Hippocampal formation (tissue), 2 donors: ENCODE measurements around the gene TMEM218.

Experiments used
- DNase-seq, 2 donors: peaks; one replicate each; lab custom pipeline; 2025; lab: John Stamatoyannopoulos, UW

TMEM218 gene

DNA sequence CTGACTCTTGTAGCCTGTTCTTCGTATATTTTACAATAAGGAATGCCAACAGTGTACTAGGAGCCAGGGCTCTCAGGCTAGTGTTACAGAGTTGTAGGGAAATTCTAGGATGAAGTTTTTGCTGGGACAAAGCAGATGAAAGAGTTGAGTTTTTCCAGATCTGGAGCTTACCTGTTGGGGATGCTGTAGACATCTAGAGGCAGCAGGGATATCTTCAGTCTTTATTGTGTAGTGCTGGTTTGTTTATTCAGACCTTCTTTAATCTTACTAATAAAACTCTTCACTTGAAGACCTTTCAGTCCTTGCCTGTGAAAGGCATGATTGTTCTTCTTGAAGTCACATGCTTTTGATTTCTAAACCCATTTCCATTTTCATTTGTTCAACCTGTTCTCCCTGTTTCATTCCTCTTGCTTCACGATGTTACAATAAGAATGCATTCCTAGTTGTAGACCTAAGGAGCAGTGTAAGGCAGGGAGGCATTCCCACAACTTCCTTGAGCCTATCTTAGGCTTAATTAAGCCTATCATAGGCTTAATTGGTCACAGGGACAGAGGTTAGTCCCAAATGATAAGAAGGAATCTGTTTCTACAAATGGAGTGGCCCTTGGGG is 56.2 kb downstream of the TMEM218 start:
- DNase-seq: no peak

DNA sequence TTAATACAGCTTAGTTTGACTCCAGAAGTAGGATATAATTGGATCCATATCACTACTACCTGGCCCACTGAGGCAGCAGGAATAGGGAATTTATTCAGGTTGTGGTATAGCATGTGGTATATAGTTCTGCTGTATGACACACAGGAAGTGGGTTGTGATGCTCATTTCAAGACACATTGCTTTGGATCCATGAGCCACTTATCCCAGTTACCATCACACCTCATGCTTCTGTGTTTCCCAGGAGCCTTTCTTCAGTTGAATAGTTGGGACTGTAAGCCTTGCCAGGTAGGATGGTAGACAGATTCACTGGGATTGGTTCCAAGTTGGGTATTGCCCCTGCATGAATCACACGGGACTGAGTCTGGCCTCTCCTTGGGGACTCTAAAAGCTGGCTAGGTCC is 58.3 kb downstream of the TMEM218 start:
- no peak for DNase-seq

DNA sequence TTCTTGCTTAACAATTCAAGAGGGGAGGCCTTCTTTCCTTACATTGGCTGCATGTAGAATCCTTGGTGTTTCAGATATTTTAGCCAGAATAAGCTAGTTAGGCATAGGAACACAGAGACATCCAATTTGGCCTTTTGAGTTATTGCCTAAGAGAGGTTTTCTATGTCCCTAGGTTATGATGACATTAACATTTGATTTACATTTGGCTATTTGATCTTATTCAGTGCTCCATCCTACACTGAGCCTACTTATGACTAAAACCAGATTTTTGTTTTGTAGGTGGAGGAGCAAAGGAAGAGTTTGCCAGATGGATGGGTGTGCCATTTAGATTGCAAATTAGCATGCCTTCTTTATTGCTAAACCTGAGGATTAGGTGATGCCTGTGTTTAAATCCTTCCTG is 59.4 kb downstream of the TMEM218 start:
- DNase-seq: no peak

DNA sequence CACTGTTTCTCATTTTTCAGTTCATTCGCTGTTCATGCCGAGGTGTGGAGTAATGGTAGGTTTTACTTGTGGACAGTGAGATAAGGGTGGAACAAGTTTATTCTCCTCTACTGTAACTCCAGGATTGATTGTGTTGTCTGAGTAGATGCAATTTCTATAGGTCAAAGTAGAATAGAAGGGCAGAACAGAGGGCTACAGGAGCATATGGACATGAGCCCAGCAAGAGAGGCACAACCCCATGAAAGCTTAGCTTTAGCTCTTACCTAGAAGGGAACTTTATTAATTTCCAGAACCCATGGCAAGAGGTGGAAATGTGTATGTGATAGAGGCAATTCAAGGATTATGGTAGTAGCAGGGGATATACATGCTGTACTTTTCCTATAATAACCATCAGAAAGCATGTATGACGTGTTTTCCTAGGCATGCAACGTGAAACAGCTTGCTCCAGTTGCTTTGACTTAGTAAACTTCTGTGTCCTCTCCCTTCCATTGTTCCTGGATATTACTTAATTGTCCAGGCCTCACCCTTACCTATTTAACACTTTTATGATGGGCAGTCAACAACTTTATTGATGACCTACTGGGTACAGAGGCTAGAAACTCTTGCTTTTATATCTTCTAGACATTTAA is 62.1 kb downstream of the TMEM218 start:
- DNase-seq: no peak
